Ishikawa (cell line): ENCODE data around the gene RAC2.

Experiments used
- CEBPB ChIP-seq: IDR thresholded peaks from 2 replicates; pipeline ENCODE4 v1.6.1; 2012
- CREB1 ChIP-seq: IDR thresholded peaks from 2 replicates; pipeline ENCODE4 v1.6.1; 2012; ENCODE audit warnings: low read depth
- EP300 ChIP-seq: IDR thresholded peaks from 2 replicates; pipeline ENCODE4 v1.6.1; 2012; ENCODE audit warnings: borderline replicate concordance
- FOXM1 ChIP-seq: IDR thresholded peaks from 2 replicates; pipeline ENCODE4 v1.6.1; 2012; ENCODE audit warnings: low read depth, borderline replicate concordance
- TF ChIP-seq, protein P1 (sequence below): IDR thresholded peaks from 2 replicates; pipeline ENCODE4 v1.6.1; 2012

DNA sequence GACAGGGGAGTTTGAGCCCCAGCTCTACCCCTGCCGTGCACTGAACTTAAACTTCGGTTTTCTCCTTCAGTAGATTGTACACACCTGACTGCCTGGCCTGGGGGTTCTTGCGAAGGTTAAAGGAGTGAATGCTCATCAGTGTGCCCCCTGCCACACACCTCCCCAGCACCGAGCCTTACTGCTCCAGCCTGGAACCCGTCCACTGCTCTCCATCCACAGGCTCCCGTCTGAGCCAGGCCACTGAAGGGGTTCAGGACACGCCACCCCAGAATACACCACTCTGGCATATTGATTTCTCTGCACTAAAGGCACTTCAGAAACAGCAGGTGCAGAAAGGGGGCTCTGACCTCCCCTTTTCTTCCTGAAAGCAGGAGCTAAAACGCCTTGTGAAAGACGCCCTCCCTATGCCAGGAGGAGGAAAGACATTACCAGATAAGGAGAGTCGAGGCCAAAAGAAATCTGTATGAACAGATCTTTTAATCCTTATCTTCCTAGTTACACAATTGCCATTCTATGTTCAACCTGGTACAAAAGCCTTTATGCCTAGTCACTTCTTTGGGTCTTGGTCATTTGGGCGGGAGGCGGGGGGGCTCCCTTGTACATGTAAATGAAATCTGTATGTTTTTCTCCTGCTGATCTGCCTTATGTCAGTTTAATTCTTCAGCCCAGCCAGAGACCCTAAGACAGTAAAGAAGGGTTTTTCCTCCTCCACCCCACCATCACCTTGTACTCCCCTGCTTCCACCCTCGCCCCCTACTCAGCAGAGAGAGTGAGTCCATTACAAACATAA is 29.9 kb downstream of the RAC2 start:
- TF ChIP-seq CREB1: no peak
- no peak for TF ChIP-seq EP300
- TF ChIP-seq FOXM1: no peak
- TF ChIP-seq, protein P1, sequence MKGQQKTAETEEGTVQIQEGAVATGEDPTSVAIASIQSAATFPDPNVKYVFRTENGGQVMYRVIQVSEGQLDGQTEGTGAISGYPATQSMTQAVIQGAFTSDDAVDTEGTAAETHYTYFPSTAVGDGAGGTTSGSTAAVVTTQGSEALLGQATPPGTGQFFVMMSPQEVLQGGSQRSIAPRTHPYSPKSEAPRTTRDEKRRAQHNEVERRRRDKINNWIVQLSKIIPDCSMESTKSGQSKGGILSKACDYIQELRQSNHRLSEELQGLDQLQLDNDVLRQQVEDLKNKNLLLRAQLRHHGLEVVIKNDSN: no peak
- no peak for TF ChIP-seq CEBPB
